MM.1S (cell line): ENCODE results near the gene PROM2.

ENCODE experiments used
- CTCF ChIP-seq: fragments of 300-600 bp; sonication (generic); IDR thresholded peaks from 2 replicates; pipeline ENCODE4 v1.5.1; 2016; ENCODE audit warnings: antibody characterized with exemption, low read length, mixed read lengths
- EZH2 ChIP-seq: fragments of 300-600 bp; sonication (generic); optimal IDR thresholded peaks from 2 replicates; pipeline ENCODE3; 2017; ENCODE audit warnings: low read depth, mild to moderate bottlenecking, antibody characterized with exemption, low read length, mixed read lengths
- EZH2phosphoT487 ChIP-seq: fragments of 300-600 bp; sonication (generic); IDR thresholded peaks from 2 replicates; pipeline ENCODE4 v1.6.1; 2018; ENCODE audit warnings: antibody characterized with exemption, low read length

- TF ChIP-seq EZH2, result no peak
- no peak for TF ChIP-seq CTCF
- no peak for TF ChIP-seq EZH2phosphoT487
These were observed 46.9 kb downstream of the PROM2 start for GRCh38 chr2:95320986-95321767.
